Measurements from ENCODE around the gene PSMD8. TPM values are rescaled to one million over a fixed set of nuclear protein-coding genes. Genes with fewer than 3 reads are reported as not detected.
"Not testable (repeated sequence)": the region's sequence is repeated elsewhere in the genome, so short reads cannot be mapped to it uniquely, and the experiment has no call there.

PSMD8 gene
- polyA plus RNA-seq, 1 donor = 140 TPM

DNA sequence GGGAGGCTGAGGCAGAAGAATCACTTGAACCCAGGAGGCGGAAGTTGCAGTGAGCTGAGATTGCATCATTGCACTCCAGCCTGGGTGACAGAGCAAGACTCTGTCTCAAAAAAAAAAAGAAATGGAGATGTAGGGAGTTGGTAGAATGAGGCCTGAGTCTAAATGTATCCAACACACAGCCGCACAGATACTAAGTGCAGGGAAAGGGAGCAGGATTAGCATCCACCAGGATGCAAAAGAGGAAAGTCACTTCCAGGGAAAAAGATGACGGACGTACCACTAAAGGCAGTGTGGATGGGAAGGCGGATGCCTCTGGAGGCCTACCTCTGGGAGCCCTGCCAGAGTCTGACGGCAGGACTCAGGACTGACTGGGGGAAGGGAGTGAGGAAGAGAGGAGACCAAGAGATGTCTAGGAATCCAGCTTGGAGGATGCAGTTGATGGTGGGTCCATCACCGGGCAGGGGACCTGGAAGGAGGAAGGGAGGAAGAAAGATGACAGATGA lies 35.3 kb downstream of the PSMD8 start:
- DNase-seq = no peak

DNA sequence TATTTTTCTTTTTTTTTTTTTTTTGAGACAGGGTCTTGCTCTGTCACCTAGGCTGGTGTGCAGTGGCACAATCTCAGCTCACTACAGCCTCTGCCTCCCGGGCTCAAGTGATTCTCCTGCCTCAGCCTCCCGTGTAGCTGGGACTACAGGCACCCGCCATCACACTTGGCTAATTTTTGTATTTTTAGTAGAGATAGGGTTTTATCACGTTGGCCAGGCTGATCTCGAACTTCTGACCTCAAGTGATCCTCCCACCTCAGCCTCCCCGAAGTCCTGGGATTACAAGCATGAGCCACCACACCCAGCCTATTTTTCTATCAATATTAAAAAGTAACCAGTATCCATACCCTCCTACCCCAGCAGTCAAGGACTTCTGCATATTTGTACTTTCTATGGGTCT lies 36.0 kb downstream of the PSMD8 start:
- DNase-seq = not testable (repeated sequence)

DNA sequence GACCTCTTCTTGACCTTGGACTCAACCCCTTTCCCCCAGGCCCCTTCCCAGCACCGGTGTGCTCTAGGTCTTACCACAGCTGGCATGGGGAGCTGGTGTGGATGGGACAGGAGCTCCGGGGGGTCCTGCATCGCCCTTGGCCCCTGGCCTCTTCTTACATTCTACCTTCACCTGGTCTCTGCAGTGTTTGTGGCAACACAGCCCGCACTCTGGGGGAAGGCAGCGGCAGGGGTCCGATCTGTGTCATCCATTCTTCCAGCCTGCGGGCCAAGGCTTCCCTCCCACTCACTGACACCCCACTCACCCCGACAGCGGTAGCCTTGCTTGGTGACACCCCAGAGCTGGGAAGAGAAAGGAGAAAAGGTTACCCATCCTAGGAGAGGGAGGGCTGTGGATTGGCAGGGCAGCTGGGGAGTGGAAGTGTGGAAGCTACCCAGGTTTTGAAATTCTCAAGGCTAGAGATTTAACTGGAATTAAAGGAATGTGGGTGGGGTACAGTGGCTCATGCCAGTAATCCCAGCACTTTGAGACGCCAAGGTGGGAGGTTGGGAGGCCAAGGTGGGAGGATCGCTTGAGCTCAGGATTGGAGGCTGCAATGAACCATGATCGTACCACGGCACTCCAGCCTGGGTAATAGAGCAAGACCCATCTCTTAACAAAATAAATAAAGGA lies 36.8 kb downstream of the PSMD8 start:
- DNase-seq = no peak

DNA sequence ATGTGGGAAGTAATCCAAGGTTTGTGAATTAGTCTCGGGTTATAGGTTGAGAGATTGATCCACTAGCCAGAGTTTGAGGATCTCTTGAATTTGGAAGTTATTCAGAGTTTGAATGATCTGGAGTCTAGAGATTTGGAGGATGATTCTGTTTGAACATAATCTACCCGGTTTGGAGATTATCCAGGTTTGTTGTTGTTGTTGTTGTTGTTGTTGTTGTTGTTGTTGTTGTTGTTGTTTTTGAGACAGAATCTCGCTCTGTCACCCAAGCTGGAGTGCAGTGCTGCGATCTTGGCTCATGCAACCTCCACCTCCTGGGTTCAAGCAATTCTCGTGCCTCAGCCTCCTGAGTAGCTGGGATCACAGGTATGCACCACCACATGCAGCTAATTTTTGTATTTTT lies 37.5 kb downstream of the PSMD8 start:
- not testable (repeated sequence) for DNase-seq

DNA sequence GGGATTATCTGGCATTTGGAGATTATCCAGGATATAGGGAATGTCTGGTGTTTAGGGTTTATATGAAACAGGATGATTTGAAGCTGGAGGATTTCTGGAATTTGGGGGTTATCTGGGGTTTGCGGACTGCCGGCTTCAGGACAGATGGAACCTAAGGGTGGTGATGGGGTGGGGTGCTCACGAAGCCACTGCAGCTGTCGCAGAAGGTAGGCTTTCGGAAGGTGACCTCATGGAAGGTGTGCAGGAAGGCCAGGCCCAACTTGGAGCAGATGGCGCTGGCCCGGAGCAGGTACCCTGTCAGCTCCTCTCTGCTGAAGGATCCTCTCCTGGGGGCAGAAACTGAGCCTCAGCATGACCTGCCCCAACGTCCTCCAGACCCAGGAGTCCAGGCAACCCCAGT lies 38.1 kb downstream of the PSMD8 start:
- no peak for DNase-seq

DNA sequence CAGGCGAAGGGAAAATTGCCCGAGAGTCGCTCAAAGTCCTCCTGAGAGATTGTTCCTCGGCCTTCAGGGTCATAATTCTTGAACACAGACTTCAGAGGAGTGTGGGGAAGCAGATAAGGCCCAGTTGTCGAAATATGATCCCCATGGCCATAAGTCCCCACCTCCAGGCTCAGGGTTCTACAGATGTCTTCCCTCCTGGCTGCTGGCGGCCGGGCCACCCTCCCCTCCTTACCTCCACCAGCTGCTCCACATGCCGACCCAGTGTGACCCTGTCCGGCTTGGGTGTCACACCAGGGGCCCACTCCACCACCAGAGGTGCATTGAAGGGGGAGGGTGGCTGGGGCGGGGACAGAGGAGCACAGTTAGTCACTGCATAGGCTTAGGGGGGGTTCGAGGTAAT lies 38.6 kb downstream of the PSMD8 start:
- DNase-seq = no peak

DNA sequence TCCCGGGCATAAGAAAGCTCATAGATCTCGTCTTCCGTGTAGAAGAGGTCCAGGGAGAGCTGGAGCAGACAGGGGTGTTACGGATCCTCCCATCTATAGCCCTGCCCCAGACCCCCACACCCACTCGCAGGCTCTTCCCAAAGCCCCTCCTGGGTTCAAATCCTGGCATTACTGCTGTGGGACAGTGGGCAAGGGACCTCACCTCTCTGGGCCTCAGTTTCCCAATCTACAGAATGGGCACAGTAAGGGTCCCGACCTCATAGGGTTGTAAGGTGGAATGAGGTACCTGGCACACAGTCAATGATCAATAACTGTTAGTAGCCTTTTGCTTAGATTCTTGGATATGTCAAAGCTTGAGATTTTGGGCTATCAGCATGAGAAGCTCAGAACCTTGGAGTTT lies 39.0 kb downstream of the PSMD8 start:
- DNase-seq = no peak

DNA sequence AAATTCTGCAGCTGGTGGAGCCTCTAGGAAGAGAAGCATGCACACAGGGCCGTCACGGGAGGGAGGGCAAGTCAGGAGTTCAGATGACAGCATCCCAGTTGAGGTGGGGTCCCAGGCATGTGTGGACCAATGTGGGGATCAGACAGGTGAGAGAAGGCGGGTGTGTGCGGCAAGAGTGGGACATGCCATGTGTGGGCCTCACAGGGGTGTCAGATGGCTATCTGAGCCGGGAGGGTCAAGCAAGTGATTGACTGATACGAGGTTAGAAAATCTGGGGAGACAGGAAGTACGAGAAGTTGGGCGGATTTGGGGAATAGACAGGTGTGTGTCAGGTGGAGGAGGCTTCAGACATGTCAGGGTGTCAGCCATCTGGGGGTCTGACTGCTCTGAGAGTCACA lies 42.8 kb downstream of the PSMD8 start:
- DNase-seq = no peak

DNA sequence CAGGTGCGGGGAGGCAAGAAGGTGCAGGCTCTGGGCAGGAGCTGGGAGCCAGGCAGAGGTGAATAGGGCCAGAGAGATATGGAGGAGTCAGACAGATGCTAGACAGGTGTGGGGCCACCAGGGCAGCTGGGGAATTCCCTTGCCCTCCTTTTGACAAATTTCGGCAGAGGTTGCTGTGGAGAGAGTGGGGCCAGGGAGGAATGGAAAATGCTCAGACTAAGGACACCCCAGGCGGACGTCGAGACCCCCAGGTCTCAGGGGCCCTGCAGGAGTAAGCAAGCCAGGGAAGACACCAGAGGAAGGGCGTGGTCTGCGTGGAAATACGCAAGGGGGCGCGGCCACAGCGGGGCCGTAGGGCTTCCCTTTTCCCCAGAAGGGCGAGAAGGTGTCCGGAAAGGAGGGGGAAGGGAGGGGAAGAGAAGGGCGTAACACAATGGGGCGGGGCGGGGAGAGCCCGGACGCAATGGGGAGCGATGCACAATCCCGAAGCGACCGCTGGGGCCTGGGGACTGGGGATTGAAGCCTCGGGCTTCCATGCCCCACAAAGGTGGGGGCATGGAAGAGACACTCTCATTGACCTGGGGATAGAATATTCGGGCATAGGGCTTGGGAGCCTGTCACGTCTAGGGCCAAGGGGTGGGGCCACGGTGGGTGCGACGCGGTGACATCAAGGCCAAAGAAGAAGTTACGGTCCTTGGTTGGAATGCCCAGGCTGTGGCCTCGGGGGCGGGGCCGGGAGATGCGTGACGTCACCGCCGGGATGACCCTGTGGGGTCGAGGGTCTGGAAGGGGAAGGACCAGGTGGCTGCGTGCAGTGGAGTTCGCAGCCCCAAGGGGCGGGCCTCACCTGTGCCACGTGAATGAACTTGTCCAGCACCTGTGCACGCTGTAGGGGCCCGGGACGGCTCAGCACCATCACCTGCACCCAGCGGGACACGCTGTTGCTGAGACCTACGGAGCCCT lies 43.5 kb downstream of the PSMD8 start:
- DNase-seq = no peak

DNA sequence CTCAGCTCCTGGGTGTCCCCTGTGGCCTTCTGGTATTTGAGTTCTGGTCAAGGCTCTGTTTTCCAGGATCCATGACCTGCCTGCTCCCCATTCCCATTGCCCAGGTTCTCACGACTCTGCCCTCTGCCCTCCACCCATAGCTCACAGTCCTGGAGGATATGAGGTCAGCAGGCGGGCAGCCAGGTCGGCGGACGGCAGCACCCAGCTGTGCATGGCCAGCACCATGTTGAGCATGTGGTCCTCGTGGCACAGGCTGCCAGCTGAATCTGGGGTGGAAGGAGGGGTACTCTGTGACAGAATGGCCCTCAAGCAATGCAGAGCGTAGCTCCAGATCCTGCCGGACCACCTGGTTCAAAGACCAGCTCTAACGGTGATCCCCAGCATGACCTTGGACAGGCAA lies 46.6 kb downstream of the PSMD8 start:
- DNase-seq = no peak

DNA sequence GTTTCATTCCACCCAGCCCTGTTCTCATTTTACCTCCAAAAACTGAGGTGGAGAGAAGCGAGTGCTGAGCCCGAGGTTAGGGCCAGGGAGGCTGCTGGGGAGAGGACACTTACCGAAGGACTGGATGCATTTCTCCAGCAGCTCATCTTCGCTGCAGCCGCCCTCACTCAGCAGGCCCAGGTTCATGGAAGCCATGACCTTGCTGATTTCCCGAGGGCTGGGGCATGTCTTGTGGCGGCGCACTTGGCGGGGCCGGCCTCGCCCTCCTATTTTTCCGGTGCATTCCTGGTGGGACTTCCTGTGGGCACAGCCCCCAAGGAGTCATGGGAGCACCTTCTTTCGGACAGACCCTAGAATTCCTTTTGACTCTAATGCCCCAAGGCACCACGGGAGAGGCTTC lies 47.5 kb downstream of the PSMD8 start:
- no peak for DNase-seq

DNA sequence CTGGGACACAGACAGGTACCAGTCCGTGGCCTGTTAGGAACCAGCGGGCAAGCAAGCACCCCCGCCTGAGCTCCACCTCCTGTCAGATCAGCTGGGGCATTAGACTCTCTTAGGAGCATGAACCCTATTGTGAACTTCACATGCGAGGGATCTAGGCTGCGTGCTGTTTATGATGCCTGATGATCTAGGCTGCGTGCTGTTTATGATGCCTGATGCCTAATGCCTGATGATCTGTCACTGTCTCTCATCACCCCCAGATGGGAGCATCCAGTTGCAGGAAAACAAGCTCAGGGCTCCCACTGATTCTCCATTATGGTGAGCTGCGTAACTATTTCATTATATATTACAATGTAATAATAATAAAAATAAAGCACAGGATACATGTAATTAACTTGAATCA lies 48.1 kb downstream of the PSMD8 start:
- no peak for DNase-seq

DNA sequence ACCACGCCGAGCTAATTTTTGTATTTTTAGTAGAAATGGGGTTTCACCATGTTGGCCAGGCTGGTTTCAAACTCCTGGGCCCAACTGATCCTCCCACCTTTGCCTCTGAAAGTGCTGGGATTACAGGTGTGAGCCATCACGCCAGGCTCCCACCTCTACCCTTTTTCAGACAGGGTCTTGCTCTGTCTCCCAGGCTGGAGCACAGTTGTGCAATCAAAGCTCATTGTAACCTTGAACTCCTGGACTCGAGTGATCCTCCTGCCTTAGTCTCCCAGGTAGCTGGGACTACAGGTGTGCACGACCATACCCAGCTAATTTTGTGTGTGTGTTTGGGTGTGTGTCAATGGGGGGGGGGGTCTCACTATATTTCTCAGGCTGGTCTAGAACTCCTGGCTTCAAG lies 49.9 kb downstream of the PSMD8 start:
- no peak for DNase-seq

DNA sequence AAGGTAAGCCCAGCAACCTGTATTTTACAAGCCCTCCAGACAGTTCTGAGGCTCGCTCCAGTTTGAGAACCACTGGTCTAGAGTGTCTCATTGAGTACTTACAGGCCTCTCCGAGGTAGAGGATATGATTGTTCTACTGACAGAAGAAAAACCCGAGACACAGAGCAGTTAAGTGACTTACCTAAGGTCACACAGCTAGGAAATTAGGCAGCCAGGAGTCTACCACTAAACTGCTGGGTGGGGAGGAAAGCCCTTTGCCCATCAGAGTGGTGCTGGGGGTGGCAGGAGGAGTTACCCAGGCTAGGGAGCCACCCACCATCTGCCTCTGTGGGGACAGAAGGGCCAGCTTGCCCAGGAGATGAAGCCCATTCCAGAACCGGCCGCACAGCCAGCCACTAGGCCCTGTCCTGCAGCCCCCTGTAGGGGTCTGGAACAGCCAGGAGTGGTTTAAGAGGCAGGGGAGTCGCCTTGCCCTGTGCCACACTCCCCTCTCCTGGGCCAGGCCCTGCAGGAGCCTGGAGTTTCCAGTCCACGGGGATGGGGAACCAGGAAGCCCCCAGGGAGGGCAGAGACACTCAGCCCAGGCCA lies 50.9 kb downstream of the PSMD8 start:
- DNase-seq = no peak

DNA sequence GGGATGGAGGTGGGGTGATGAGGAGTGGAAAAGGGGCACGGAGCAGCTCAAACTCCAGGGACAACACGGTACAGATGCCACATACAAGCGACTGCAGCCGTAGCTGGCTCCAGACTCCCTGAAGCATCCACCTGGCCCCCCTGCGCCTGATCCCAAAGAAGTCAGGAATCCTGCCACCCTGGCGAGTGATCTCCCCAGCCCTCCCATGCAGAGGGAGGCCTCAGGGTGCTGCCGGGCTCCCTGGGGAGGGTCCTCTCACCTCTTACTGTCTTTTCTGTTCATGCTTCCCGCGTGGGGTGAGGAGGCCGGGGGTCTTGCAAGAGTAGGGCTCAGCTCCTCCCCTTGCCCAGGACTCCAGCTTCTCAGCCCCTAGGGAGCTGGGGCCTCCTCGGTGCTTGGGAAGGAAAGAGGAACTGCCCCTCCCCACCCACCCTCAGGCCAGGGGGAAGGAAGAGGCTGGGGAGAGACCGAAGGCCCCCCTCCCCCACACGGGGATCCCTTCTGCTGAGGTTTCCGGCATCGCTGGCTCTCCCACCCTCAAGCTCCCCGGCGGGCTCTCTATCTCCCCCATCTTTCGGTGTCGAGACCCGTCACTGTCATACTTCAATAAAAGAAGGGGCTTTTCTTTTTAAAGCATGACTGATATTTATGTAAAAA lies 51.6 kb downstream of the PSMD8 start, which contains the start of gene RASGRP4:
Gene RASGRP4, minus strand, starts transcription at position 410 of the 657 bp plus-strand sequence. Its CDS starts 128 bp downstream, at position 282.
- no peak for DNase-seq

DNA sequence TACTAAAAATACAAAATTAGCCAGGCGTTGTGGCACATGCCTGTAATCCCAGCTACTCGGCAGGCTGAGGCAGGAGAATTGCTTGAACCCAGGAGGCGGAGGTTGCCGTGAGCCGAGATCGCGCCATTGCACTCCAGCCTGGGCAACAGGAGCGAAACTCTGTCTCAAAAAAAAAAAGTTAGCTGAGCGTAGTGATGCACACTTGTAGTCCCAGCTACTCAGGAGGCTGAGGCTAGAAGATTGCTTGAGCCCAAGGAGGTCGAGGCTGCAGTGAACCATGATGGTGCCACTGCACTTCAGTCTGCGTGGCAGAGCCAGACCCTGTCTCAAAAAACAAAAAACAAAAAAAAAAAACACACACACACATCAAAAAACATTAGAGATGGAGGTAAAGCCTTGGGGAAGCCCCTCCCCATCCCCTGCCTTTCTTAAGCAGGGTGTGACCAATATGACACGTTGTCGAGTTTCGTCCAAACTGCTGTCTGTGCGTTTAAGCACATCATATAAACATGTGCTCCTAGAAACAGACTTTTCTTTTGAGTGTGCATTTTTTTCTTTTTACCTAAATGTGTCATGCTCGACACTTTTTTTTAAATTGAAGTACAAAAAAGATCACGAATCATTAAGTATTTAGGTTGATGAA lies 52.8 kb downstream of the PSMD8 start:
- DNase-seq = not testable (repeated sequence)

DNA sequence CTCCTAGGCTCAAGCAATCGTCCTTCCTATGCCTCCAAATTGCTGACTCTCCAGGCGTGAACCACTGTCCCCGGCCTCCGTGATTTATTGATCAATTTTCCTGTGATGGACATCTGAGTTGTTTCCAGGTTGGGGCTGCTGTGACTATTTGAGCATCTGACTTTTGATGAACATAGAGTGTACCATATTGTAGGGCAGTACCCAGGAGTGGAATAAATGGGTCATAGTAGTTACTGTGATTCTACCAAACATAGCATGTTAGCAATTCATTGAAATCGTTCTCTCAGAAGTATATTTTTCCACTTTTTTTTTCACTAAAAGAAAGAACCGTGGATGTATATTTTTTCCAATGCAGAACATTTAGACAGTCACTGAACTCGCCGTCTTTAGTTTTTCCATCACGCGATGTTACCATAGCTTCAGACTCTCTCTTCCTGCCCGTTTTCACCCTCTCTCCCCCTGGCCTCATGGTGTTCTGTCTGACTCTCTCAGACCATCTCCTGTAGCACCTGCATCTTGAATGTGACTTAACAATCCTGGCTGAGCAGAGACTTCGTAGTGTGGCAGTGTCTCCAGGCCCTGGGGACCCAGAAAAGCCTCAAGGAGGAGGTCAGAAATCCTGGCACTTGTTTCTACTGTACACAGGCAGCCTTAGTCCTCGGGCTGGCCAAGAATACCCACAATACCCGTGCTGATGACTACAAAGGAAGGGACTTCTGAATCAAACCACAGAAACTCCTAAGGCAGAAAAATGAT lies 54.9 kb downstream of the PSMD8 start:
- no peak for DNase-seq

DNA sequence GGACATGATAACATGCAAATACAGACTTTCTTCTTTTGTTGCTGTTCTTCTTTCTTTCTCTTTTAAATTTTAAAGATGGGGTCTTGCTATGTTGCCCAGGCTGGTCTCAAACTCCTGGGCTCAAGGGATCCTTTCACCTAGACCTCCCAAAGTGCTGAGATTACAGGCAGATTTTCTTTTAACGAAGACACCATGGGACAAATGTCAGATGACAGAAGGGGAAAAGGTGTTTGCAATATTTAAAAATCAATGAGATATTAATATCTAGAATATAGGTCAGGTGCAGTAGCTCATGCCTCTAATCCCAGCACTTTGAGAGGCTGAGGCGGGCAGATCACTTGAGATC lies 55.4 kb downstream of the PSMD8 start:
- no peak for DNase-seq

DNA sequence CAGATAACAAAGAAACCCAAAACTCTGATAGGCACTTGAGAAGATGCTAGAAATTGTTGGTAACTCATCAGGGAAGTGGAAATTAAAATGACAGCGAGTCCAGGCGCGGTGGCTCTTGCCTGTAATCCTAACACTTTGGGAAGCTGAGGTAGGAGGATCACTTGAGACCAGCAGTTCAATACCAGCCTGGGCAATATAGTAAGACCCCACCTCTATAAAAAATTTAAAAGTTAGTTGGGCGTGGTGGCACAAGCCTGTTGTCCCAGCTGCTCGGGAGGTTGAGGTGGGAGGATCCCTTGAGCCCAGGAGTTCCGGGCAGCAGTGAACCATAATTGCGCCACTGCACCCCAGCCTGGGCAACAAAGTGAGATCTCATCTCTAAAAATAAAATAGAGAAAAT lies 56.6 kb downstream of the PSMD8 start:
- no peak for DNase-seq

DNA sequence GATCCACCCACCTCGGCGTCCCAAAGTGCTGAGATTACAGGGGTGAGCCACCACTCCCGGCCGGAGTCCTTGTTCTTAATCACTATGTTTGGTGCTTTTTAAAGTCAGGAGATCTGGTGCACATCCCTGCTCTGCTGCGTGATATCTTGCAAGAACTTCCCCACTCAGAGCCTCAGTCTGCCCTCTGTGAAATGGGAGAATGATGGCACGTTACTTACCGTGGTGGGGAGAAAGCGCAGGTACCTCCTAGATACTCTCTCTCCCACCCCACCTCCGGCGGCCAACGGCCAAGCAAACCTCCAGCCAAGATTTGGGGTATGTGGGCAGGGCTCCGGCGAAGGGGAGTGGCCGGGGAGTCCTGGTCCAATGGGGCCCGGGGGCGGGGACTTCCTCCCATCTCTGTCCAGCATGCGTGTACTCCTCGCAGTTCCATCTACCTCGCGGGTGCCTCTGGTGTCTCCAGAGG lies 58.9 kb downstream of the PSMD8 start, which contains the start of gene RYR1:
Gene RYR1, plus strand, starts transcription at position 424 of the 466 bp plus-strand sequence. CDS start 139 bp downstream, outside the sequence.
- peak; percentile 34 for DNase-seq

Measured in left kidney (tissue), 2 donors.